H9 (cell line): ENCODE measurements around the gene UPF3A. TPM values are rescaled to one million over a fixed set of nuclear protein-coding genes. Genes with fewer than 3 reads are reported as not detected.

Experiments used
- DNase-seq: peaks from one replicate; pipeline ENCODE4 v3.0.0-alpha.2; 2017
- H2AFZ ChIP-seq: one replicate; pipeline ENCODE4 v1.6.1; 2013; ENCODE audit warnings: mild to moderate bottlenecking, low read length, control low read depth, moderate library complexity
- H2AK5ac ChIP-seq: 2 replicates; pipeline ENCODE4 v1.6.1; 2013; ENCODE audit warnings: low read length, control low read depth, mixed read lengths; ENCODE audit not compliant: insufficient read length
- H2BK120ac ChIP-seq: one replicate; pipeline ENCODE4 v1.6.1; 2013; ENCODE audit warnings: low read depth, mild to moderate bottlenecking, low read length, control low read depth, inconsistent platforms; ENCODE audit not compliant: poor library complexity, severe bottlenecking
- H2BK12ac ChIP-seq: 2 replicates; pipeline ENCODE4 v1.6.1; 2013; ENCODE audit warnings: low read length, control low read depth, mixed read lengths, low read depth; ENCODE audit not compliant: insufficient read length
- H2BK15ac ChIP-seq: 2 replicates; pipeline ENCODE4 v1.6.1; 2013; ENCODE audit warnings: low read depth, low read length, control low read depth
- H2BK20ac ChIP-seq: one replicate; pipeline ENCODE4 v1.6.1; 2013; ENCODE audit warnings: low read depth, mild to moderate bottlenecking, low read length, control low read depth, inconsistent platforms; ENCODE audit not compliant: poor library complexity, severe bottlenecking
- H2BK5ac ChIP-seq: 2 replicates; pipeline ENCODE4 v1.6.1; 2013; ENCODE audit warnings: low read length, control low read depth, mixed read lengths; ENCODE audit not compliant: insufficient read length
- H3K14ac ChIP-seq: 2 replicates; pipeline ENCODE4 v1.6.1; 2013; ENCODE audit warnings: low read length, control low read depth; ENCODE audit not compliant: insufficient read depth
- H3K18ac ChIP-seq: 2 replicates; pipeline ENCODE4 v1.6.1; 2013; ENCODE audit warnings: low read depth, mild to moderate bottlenecking, mixed read lengths, low read length, control low read depth; ENCODE audit not compliant: insufficient read length
- H3K23ac ChIP-seq: 2 replicates; pipeline ENCODE4 v1.6.1; 2013; ENCODE audit warnings: low read length, control low read depth, mixed read lengths, low read depth; ENCODE audit not compliant: insufficient read length
- H3K23me2 ChIP-seq: 2 replicates; pipeline ENCODE4 v1.6.1; 2013; ENCODE audit warnings: low read depth, mild to moderate bottlenecking, mixed read lengths, low read length, control low read depth; ENCODE audit not compliant: insufficient read length, poor library complexity, severe bottlenecking
- H3K27ac ChIP-seq: 2 replicates; pipeline ENCODE4 v1.5.1; 2013; ENCODE audit warnings: low read length, control low read depth, mixed read lengths, low read depth; ENCODE audit not compliant: insufficient read length
- H3K27me3 ChIP-seq: 2 replicates; pipeline ENCODE4 v1.6.1; 2013; ENCODE audit warnings: low read length, control low read depth, inconsistent platforms; ENCODE audit not compliant: insufficient read depth
- H3K4ac ChIP-seq: 2 replicates; pipeline ENCODE4 v1.6.1; 2013; ENCODE audit warnings: low read depth, mild to moderate bottlenecking, control low read depth, inconsistent platforms, low read length, moderate library complexity
- H3K4me1 ChIP-seq: 2 replicates; pipeline ENCODE4 v1.6.1; 2013; ENCODE audit warnings: low read length, control low read depth, inconsistent platforms; ENCODE audit not compliant: insufficient read depth
- H3K4me2 ChIP-seq: 2 replicates; pipeline ENCODE4 v1.6.1; 2013; ENCODE audit warnings: low read length, control low read depth, mixed read lengths; ENCODE audit not compliant: insufficient read length, insufficient read depth
- H3K56ac ChIP-seq: 2 replicates; pipeline ENCODE4 v1.6.1; 2013; ENCODE audit warnings: low read depth, mild to moderate bottlenecking, mixed read lengths, low read length, control low read depth; ENCODE audit not compliant: insufficient read length
- H3K79me1 ChIP-seq: 2 replicates; pipeline ENCODE4 v1.6.1; 2013; ENCODE audit warnings: low read depth, mild to moderate bottlenecking, moderate library complexity, low read length, control low read depth, inconsistent platforms; ENCODE audit not compliant: insufficient read depth, poor library complexity, severe bottlenecking
- H3K79me2 ChIP-seq: 2 replicates; pipeline ENCODE4 v1.6.1; 2013; ENCODE audit warnings: low read length, control low read depth, inconsistent platforms; ENCODE audit not compliant: insufficient read depth
- H3K9ac ChIP-seq: 2 replicates; pipeline ENCODE4 v1.6.1; 2013; ENCODE audit warnings: low read length, control low read depth, mixed read lengths; ENCODE audit not compliant: insufficient read length; ENCODE audit errors: extremely low read depth
- H3K9me3 ChIP-seq: one replicate; pipeline ENCODE4 v1.6.1; 2013; ENCODE audit warnings: low read depth, low read length, inconsistent platforms; ENCODE audit not compliant: control insufficient read depth
- H3T11ph ChIP-seq: one replicate; pipeline ENCODE4 v1.6.1; 2013; ENCODE audit warnings: mild to moderate bottlenecking, low read length, control low read depth, inconsistent platforms
- H4K20me1 ChIP-seq: one replicate; pipeline ENCODE4 v1.6.1; 2013; ENCODE audit not compliant: control insufficient read depth, insufficient read length, insufficient read depth
- H4K5ac ChIP-seq: 2 replicates; pipeline ENCODE4 v1.6.1; 2013; ENCODE audit warnings: low read depth, mild to moderate bottlenecking, mixed read lengths, low read length, control low read depth; ENCODE audit not compliant: insufficient read length
- H4K8ac ChIP-seq: replicated peaks from 2 replicates; pipeline ENCODE4 v1.6.1; 2013; ENCODE audit warnings: low read length, control low read depth, mixed read lengths, low read depth; ENCODE audit not compliant: insufficient read length
- H4K91ac ChIP-seq: 2 replicates; pipeline ENCODE4 v1.6.1; 2013; ENCODE audit warnings: low read depth, mild to moderate bottlenecking, moderate library complexity, mixed read lengths, low read length, control low read depth; ENCODE audit not compliant: insufficient read length
- H3K27ac Mint-ChIP-seq, 3 experiments: 2 replicates in 2 of 3; 3 replicates in 1 of 3; pipeline ENCODE4 v1.8.0; 2020 to 2021; ENCODE audit warnings: mixed read lengths in 3 of 3, mild to moderate bottlenecking in 1 of 3, moderate library complexity in 1 of 3
- H3K27me3 Mint-ChIP-seq: 2 replicates; pipeline ENCODE4 v1.8.0; 2021; ENCODE audit warnings: low read depth, mild to moderate bottlenecking, moderate library complexity, mixed read lengths
- H3K36me3 Mint-ChIP-seq, 3 experiments: 2 replicates in 2 of 3; 3 replicates in 1 of 3; pipeline ENCODE4 v1.8.0; 2020 to 2021; ENCODE audit warnings: low read depth in 3 of 3, mixed read lengths in 3 of 3; ENCODE audit not compliant: insufficient read depth in 1 of 3
- H3K4me1 Mint-ChIP-seq, 2 experiments: 2 replicates each; pipeline ENCODE4 v1.8.0; 2020; ENCODE audit warnings: mixed read lengths in 2 of 2
- H3K4me3 Mint-ChIP-seq, 2 experiments: 2 replicates in 1 of 2; 3 replicates in 1 of 2; pipeline ENCODE4 v1.8.0; 2020 to 2021; ENCODE audit warnings: mild to moderate bottlenecking in 2 of 2, mixed read lengths in 2 of 2, moderate library complexity in 1 of 2
- H3K9me3 Mint-ChIP-seq, 2 experiments: 2 replicates in 1 of 2; 3 replicates in 1 of 2; pipeline ENCODE4 v1.8.0; 2020; ENCODE audit warnings: mild to moderate bottlenecking in 2 of 2, mixed read lengths in 2 of 2, moderate library complexity in 1 of 2
- WGBS: extraction: QIAGEN DNeasy Blood & Tissue Kit; methylation state at CpG from one replicate; pipeline ENCODE4 v1.1.7; 2013; ENCODE audit warnings: missing lambda C conversion rate, low lambda C conversion rate, mixed read lengths; ENCODE audit not compliant: insufficient read length; ENCODE audit errors: extremely low coverage; 5-methylcytosine and 5-hydroxymethylcytosine counted together
- total RNA-seq: library from RNA; stranded (reverse); gene quantifications from 2 replicates; pipeline ENCODE4 v1.2.1, GENCODE V29; 2021
- TF ChIP-seq, protein P1 (sequence below): fragments of 200-600 bp; sonication (generic); conservative IDR thresholded peaks from 3 replicates; pipeline ENCODE4 v1.8.0; 2021; ENCODE audit warnings: antibody characterized with exemption, mild to moderate bottlenecking

Gene UPF3A
- total RNA-seq, 1 experiment from 2014 or later: 81.8 TPM

GRCh38 chr13:114328595-114328994 lies 47.2 kb downstream of the UPF3A start:
- Histone ChIP-seq H3K4me1 (no peaks in the 10 kb centered on the region; the same call in 1 of the 2 replicates), H3K9ac (no peak overlapping the region), H3K79me2 (no peaks in the 10 kb centered on the region), H3K27me3 (no peaks in the 10 kb centered on the region), H2BK120ac (no peak overlapping the region), H3K9me3 (no peaks in the 10 kb centered on the region), H2BK12ac (no peak overlapping the region), H3T11ph (no peak overlapping the region), H2BK5ac (no peak overlapping the region), H3K18ac (no peak overlapping the region), H2AFZ (no peak overlapping the region), H3K23me2 (no peaks in the 10 kb centered on the region), H4K8ac (no peak overlapping the region), H3K14ac (no peak overlapping the region), H2AK5ac (no peak overlapping the region), H3K79me1 (no peaks in the 10 kb centered on the region), H3K23ac (no peak overlapping the region), H3K56ac (no peak overlapping the region), H3K4me2 (no peak overlapping the region), H3K4ac (no peak overlapping the region), H2BK20ac (no peak overlapping the region), H4K5ac (no peak overlapping the region), H4K91ac (no peak overlapping the region), H4K20me1 (no peaks in the 10 kb centered on the region), H3K27ac (no peak overlapping the region), H2BK15ac (no peak overlapping the region)
- Mint-ChIP-seq H3K4me3 (no peak overlapping the region), H3K4me1 (peaks cover 12 to 15% of the 10 kb centered on the region in 2 experiments), H3K36me3 (peaks cover 17 to 38% (median 32%) of the 10 kb centered on the region in 3 experiments), H3K27me3 (no peaks in the 10 kb centered on the region), H3K9me3 (no peaks in the 10 kb centered on the region), H3K27ac (peak overlapping the region in 2 of 3 experiments; percentile 28 to 44; a peak in 1 of 7 replicates)
- DNase-seq: no peak
- TF ChIP-seq, protein P1, sequence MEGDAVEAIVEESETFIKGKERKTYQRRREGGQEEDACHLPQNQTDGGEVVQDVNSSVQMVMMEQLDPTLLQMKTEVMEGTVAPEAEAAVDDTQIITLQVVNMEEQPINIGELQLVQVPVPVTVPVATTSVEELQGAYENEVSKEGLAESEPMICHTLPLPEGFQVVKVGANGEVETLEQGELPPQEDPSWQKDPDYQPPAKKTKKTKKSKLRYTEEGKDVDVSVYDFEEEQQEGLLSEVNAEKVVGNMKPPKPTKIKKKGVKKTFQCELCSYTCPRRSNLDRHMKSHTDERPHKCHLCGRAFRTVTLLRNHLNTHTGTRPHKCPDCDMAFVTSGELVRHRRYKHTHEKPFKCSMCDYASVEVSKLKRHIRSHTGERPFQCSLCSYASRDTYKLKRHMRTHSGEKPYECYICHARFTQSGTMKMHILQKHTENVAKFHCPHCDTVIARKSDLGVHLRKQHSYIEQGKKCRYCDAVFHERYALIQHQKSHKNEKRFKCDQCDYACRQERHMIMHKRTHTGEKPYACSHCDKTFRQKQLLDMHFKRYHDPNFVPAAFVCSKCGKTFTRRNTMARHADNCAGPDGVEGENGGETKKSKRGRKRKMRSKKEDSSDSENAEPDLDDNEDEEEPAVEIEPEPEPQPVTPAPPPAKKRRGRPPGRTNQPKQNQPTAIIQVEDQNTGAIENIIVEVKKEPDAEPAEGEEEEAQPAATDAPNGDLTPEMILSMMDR: no peak
- WGBS: no CpG with 5 or more reads among the region's 1 CpG
